Cardiac fibroblast (primary cell): ENCODE measurements around the gene ISOC1.

Source experiments
- DNase-seq, 2 donors: peaks; one replicate each; pipeline versions ENCODE4 v3.0.0 to v3.0.0-alpha.2; 2010; ENCODE audit warnings: low read depth in 2 of 2
- H3K4me3 ChIP-seq, 2 donors: replicated peaks in 1 of 2; 1 replicate in 1 of 2; 2 replicates in 1 of 2; pipeline ENCODE4 v1.5.1; 2011; ENCODE audit warnings: low read depth in 2 of 2, low read length in 2 of 2, mild to moderate bottlenecking in 2 of 2, moderate library complexity in 1 of 2
- TF ChIP-seq, protein P1 (sequence below): IDR thresholded peaks from one replicate; pipeline ENCODE4 v1.5.1; 2011; ENCODE audit warnings: low read depth, mild to moderate bottlenecking, low read length, inconsistent platforms

Gene ISOC1

DNA sequence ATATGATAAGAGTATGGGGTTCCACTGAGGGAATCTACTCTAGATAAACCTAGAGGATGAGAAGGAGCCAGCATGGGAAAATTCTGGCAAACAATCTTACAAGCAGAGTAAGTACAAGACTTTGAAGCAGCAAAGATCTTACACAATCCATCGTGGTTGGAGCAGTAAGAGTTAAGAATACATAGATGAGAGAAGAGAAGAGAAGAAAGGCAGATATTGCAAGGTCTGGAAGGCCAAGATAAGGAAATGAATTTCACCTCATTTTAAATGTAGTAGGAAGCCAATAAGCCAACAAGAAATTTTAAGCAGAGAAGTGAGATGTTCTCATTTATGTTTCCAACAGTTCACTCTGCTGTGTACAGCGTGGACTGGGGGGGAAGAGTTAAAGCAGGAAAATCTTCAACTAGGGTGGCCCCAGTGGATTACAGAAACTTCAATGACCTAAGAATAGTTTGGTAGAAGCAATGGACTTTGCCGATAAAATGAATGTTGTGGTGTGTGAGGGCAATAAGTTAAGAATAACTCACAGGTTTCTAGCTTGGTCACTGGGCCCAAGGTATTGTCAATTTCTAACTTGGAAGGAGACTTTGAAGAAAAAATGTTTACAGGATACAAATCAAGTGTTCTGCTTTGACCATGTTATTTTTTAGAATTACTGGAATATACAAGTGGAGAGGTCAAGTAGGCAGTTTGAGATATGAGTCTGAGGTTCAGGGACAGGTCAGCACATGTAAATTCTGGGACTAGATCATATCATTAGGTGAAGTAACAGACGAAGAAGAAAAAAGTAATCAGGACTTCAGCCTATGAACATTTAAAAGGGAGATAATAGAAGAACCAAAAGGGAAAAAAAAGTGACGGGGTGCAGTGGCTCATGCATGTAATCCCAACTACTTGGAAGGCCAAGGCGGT, 12.1 kb upstream of the ISOC1 start:
- no peak overlapping the region for H3K4me3 ChIP-seq
- TF ChIP-seq, protein P1, sequence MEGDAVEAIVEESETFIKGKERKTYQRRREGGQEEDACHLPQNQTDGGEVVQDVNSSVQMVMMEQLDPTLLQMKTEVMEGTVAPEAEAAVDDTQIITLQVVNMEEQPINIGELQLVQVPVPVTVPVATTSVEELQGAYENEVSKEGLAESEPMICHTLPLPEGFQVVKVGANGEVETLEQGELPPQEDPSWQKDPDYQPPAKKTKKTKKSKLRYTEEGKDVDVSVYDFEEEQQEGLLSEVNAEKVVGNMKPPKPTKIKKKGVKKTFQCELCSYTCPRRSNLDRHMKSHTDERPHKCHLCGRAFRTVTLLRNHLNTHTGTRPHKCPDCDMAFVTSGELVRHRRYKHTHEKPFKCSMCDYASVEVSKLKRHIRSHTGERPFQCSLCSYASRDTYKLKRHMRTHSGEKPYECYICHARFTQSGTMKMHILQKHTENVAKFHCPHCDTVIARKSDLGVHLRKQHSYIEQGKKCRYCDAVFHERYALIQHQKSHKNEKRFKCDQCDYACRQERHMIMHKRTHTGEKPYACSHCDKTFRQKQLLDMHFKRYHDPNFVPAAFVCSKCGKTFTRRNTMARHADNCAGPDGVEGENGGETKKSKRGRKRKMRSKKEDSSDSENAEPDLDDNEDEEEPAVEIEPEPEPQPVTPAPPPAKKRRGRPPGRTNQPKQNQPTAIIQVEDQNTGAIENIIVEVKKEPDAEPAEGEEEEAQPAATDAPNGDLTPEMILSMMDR, result no peak
- no peak for DNase-seq

DNA sequence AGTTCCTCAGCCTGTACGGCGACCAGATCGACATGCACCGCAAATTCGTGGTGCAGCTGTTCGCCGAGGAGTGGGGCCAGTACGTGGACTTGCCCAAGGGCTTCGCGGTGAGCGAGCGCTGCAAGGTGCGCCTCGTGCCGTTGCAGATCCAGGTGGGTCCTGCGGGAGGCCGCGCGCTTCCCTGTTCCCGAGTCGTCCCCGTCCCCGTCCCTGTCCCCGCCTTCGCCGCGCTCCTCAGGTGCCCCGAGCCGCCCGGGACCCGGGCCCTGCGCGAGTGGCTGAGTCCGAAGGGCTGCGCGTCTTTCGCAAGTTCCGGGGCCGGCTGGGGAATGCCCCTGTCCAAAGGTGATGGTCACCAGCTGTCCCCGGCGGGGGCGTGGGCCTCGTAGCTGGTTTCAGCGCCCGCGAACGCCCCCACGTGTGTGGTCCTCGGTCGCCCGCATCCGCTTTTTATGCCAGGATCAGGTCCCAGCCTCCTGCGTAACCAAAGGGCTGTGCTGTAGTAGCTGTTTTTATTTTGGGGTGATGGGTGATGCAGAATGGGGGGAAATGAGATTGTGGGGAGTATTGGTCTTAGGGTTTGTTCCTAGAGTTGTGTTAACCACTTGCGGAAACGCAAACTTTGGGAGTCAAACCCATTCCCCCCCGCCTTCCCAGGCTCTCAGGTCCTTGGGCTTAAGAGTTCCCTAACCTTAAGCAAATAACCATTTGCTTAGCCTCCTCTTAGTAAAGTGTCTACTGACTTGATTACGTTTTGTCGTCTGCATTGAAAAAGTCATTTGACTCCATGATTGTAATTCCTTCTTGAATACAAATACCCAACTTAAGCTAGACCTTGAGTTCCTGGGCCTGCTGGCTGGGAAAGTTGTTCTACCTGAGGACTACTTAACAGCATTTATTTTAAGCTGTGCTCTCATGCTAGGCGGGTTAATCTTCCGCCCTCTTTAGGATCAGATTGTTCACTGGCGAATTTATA, 663 bp downstream of the ISOC1 start:
- peak overlapping the region; percentile 96 to 98 for H3K4me3 ChIP-seq
- peak; percentile 62 to 64 for DNase-seq
- TF ChIP-seq, protein P1, result no peak

DNA sequence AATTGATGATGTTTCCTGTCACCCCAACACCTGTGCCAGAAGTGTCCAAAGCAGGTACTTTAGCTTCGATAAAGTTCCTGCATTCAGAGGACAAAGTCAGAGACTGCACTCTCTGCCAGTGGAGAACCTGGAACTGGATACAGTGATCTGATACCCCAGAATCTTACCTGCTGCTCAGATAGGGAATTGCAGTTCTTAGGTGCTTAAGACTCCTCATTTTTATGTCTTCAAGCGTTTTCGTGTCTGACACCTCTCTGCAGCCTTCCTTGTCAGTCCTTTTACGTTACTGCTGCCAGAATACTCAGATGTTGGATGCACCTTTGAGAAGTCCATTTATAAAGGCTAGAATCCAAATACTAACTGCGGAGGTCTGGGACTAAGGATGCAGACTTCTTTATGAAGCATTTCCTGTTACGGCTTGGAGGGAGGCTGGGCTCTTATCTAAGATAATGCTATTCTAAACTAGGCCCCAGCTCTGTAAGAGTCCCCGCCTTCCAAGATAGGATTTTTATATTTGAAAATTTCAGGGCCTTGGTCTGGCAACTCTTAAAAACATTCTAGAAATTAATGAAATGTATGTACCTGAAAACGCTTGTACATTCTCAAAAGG, 1.9 kb downstream of the ISOC1 start:
- H3K4me3 ChIP-seq, result no peak overlapping the region
- DNase-seq, result peak; percentile 15 to 33

DNA sequence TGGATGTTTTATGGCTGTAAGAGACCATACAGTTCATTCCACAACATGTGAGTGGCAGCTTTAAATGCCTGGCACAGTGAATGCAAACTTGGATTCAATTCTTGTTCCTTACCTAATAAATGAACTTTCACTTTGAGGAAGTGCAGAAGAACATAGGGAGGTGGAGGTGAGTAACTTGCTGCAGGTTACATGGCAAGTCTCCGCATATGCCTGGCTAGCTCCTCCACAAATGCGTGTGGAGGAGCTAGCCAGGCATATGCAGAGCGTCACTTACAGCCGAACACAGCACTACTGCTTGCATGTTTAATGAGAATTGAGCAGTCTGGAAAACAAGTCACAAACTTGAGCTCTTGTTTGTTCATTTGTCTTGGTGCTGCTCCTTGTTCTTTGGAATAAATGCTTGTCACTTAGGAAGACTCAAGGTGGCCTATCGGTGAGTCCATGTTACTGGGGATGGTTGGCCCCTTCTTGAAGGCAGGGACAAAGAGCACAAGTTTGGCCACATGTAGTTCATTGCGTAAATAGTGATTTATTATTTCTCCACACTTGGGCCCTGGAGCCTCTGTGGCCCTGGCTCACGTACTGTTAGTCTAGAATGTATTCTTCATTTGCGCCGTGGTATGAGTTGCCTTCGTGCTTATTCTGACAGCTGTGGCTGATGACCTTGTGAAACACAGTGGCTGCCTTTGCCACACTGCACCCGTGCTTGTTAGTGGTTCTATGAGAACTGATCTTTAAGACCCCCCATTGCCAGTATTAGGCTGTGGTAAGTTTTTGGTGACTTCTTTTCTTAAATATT, 3.1 kb downstream of the ISOC1 start:
- no peak for DNase-seq
- TF ChIP-seq, protein P1, result no peak
- no peak overlapping the region for H3K4me3 ChIP-seq

More for the DNA sequence above, 1.9 kb downstream of the ISOC1 start:
- TF ChIP-seq, protein P1, result no peak

DNA sequence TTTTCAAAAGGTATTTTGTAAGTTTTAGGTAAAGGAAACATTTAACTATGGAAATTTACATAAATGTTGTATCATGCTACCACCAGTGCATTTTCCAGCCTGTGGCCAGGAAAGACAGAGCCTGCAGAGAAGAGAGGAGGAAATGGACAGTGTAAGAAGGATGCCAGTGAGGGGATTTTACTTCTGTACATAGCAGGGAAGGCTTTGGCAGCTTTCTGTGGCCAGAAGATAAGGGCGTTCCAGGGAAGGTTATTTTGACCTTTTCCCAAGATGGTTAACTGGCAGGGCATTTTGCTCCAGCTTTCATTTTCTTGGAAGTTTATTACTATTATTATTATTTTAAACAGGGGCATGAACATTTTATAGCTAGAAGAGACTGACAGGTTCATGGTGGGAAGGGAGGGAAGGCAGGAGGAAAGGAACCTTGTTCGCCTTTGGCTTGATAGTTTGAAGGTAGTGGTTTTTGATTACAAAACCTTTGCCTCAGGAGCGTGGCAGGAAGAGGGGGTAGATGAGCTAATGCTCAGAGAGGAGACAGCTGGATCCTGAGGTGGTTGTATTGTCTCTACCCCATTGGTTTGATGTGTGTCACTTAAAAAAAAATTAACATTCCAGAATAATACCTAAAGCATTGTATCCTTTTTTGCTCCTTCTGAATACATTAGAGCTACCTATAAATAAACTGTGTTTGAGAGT, 4.1 kb downstream of the ISOC1 start:
- peak; percentile 15 to 19 for DNase-seq
- no peak overlapping the region for H3K4me3 ChIP-seq

More for the DNA sequence above, 4.1 kb downstream of the ISOC1 start:
- TF ChIP-seq, protein P1, result no peak
